Testis (tissue), 2 donors: ENCODE results near the gene MARCHF5.

Source experiments
- CTCF ChIP-seq, 3 experiments: fragments of 450-650 bp in 2 of 3; fragments of 200-600 bp in 1 of 3; sonication (generic) in 1 of 3; IDR thresholded peaks; one replicate each; pipeline ENCODE4 v1.5.1; 2016 to 2019; ENCODE audit warnings: antibody characterized with exemption in 3 of 3, mild to moderate bottlenecking in 2 of 3, moderate library complexity in 1 of 3
- POLR2A ChIP-seq: fragments of 450-650 bp; IDR thresholded peaks from one replicate; pipeline ENCODE4 v1.6.1; 2017; ENCODE audit warnings: antibody characterized with exemption, mild to moderate bottlenecking, moderate library complexity

DNA sequence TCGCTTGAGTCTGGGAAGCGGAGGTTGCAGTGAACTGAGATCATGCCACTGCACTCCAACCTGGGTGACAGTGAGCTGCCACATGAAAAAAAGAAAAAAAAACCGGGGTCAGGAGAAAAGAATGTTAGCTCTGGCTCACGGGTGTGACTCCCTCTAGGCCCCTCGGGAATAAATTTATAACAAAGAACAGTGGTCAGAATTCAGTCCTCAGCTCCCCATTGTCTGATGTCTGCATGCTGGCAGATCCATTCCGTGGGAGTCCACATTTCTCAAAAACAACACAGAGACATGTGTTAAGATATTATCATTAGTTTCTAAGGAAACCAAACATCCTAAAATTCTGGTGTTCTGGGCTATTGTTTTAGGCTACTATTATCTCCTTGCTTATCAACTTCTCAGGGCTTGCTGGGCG, 90.6 kb downstream of the MARCHF5 start:
- TF ChIP-seq CTCF (IDR thresholded peaks at IDR 0.05): no peak
- TF ChIP-seq POLR2A: no peak
